CD4-positive, alpha-beta T cell (primary cell): Measurements from ENCODE around the gene WDR75. TPM values are rescaled to one million over a fixed set of nuclear protein-coding genes. Genes with fewer than 3 reads are reported as not detected.

Source experiments
- ATAC-seq: fragments of 200-7000 bp; cut with Tn5 transposase; one replicate; pipeline ENCODE4 v1.10.0; 2022; ENCODE audit warnings: mild to moderate bottlenecking; ENCODE audit not compliant: poor library complexity
- CTCF ChIA-PET: fragments of 350-600 bp; sonication (Branson Sonifier 250); formaldehyde crosslinking; loops from one replicate; lab custom pipeline; 2021; ENCODE audit warnings: antibody characterized with exemption, inconsistent platforms; lab: Charles Lee
- POLR2A ChIA-PET: fragments of 350-600 bp; sonication (Branson Sonifier 250); formaldehyde crosslinking; loops from one replicate; lab custom pipeline; 2021; ENCODE audit warnings: antibody characterized with exemption, inconsistent platforms; lab: Charles Lee
- DNase-seq, 14 experiments: peaks; one replicate each; pipeline ENCODE4 v3.0.0-alpha.2; 2013 to 2020; ENCODE audit warnings: mixed read lengths in 2 of 14
- H3K27ac ChIP-seq, 2 donors: one replicate each; pipeline versions ENCODE4 v1.5.1 to v1.7.0; 2013; ENCODE audit warnings: low read length in 2 of 2, low read depth in 1 of 2, mild to moderate bottlenecking in 1 of 2
- H3K27me3 ChIP-seq, 2 experiments: 1 replicate in 1 of 2; 2 replicates in 1 of 2; pipeline versions ENCODE4 v1.6.1 to v1.7.0; 2013; ENCODE audit warnings: low read length in 2 of 2, control low read depth in 1 of 2, mild to moderate bottlenecking in 1 of 2, moderate library complexity in 1 of 2; ENCODE audit not compliant: insufficient read depth in 2 of 2, control insufficient read depth in 1 of 2
- H3K36me3 ChIP-seq: one replicate; pipeline ENCODE4 v1.6.1; 2013; ENCODE audit warnings: low read length, control low read depth; ENCODE audit not compliant: insufficient read depth
- H3K4me1 ChIP-seq: one replicate; pipeline ENCODE4 v1.6.1; 2013; ENCODE audit warnings: low read length, control low read depth; ENCODE audit not compliant: insufficient read depth
- H3K4me3 ChIP-seq: one replicate; pipeline ENCODE4 v1.5.1; 2013; ENCODE audit warnings: mild to moderate bottlenecking, low read length, moderate library complexity
- H3K9me3 ChIP-seq, 2 experiments: 1 replicate in 1 of 2; 2 replicates in 1 of 2; pipeline versions ENCODE4 v1.6.1 to v1.7.0; 2013; ENCODE audit warnings: low read length in 2 of 2, mild to moderate bottlenecking in 2 of 2, control low read depth in 1 of 2, moderate library complexity in 1 of 2; ENCODE audit not compliant: control insufficient read depth in 1 of 2, insufficient read depth in 1 of 2
- H3K27ac Mint-ChIP-seq: one replicate; pipeline ENCODE4 v1.8.0; 2020; ENCODE audit warnings: mixed read lengths
- H3K27me3 Mint-ChIP-seq: one replicate; pipeline ENCODE4 v1.8.0; 2021; ENCODE audit warnings: mixed read lengths
- H3K36me3 Mint-ChIP-seq: one replicate; pipeline ENCODE4 v1.8.0; 2021; ENCODE audit warnings: low read depth, mixed read lengths
- H3K4me1 Mint-ChIP-seq: one replicate; pipeline ENCODE4 v1.8.0; 2021; ENCODE audit warnings: low read depth, mixed read lengths
- H3K4me3 Mint-ChIP-seq: one replicate; pipeline ENCODE4 v1.8.0; 2020; ENCODE audit warnings: mild to moderate bottlenecking, mixed read lengths
- H3K9me3 Mint-ChIP-seq: one replicate; pipeline ENCODE4 v1.8.0; 2020; ENCODE audit warnings: mixed read lengths
- CTCF ChIP-seq: fragments of 200-600 bp; IDR thresholded peaks from one replicate; pipeline ENCODE4 v1.8.0; 2022; ENCODE audit warnings: antibody characterized with exemption, mild to moderate bottlenecking
- intact Hi-C, 2 experiments: fragments of 100-400 bp; cut with DNase I in 1 of 2; cut with micrococcal nuclease in 1 of 2; formaldehyde crosslinking; loops; one replicate each; pipeline versions ENCODE4 v1.15.1 to v1.9.0; 2023 to 2025; cut with DNase I, micrococcal nuclease
- total RNA-seq, 174 experiments: library from RNA in 2 of 174; stranded (reverse) in 2 of 174; gene quantifications; one replicate each; pipeline ENCODE4 v1.2.3 and lab custom pipeline; 2021 to 2026

WDR75 gene
- total RNA-seq, 2 experiments from 2014 or later: 38.1 to 45.3 TPM

GRCh38 chr2:189437926-189438325 is 3.3 kb upstream of the WDR75 start:
- intact Hi-C loops: no loop called here
- peaks cover 11% of the 10 kb centered on the region for H3K4me1 ChIP-seq
- DNase-seq: no peak
- no peak for ATAC-seq
- H3K27me3 ChIP-seq: no peaks in the 10 kb centered on the region
- Mint-ChIP-seq H3K4me3 (no peak overlapping the region), H3K9me3 (no peaks in the 10 kb centered on the region), H3K4me1 (peaks cover 16% of the 10 kb centered on the region), H3K27ac (no peak overlapping the region), H3K36me3 (peaks cover 18% of the 10 kb centered on the region), H3K27me3 (peaks cover 1% of the 10 kb centered on the region)
- no peaks in the 10 kb centered on the region for H3K36me3 ChIP-seq
- no peak overlapping the region for H3K4me3 ChIP-seq
- ChIA-PET POLR2A (no interaction called here), CTCF (no interaction called here)
- no peak overlapping the region for H3K27ac ChIP-seq
- no peaks in the 10 kb centered on the region for H3K9me3 ChIP-seq
- no peak for TF ChIP-seq CTCF

- Histone ChIP-seq H3K9me3 (no peaks in the 10 kb centered on the region), H3K27ac (no peak overlapping the region), H3K4me1 (peaks cover 20% of the 10 kb centered on the region), H3K36me3 (peaks cover 3% of the 10 kb centered on the region), H3K4me3 (no peak overlapping the region), H3K27me3 (no peaks in the 10 kb centered on the region)
- no peaks in the 10 kb centered on the region for H3K9me3 Mint-ChIP-seq
- H3K27me3 Mint-ChIP-seq: no peaks in the 10 kb centered on the region
- ATAC-seq (no peak), DNase-seq (peak in 2 of 14 experiments; percentile 18 to 19)
- H3K27ac Mint-ChIP-seq: peak overlapping the region; percentile 97
- intact Hi-C loops: no loop called here
- peak overlapping the region; percentile 70 for H3K4me3 Mint-ChIP-seq
- peaks cover 16% of the 10 kb centered on the region for H3K4me1 Mint-ChIP-seq
- H3K36me3 Mint-ChIP-seq: peaks cover 18% of the 10 kb centered on the region
- no peak for TF ChIP-seq CTCF
- CTCF ChIA-PET: interaction anchor here (0.8 kb wide), 1 partner anchor 9 kb away, joined by 3 read pairs; no protein-coding TSS in a partner anchor
- POLR2A ChIA-PET: interaction anchor here (0.9 kb wide), 1 partner anchor 24 kb away, joined by 3 read pairs; no protein-coding TSS in a partner anchor
Observed at GRCh38 chr2:189439342-189439741, 1.9 kb upstream of the WDR75 start.

- peaks cover 9% of the 10 kb centered on the region for H3K36me3 ChIP-seq
- Mint-ChIP-seq H3K27me3 (no peaks in the 10 kb centered on the region), H3K36me3 (peaks cover 18% of the 10 kb centered on the region), H3K4me1 (peaks cover 16% of the 10 kb centered on the region), H3K4me3 (no peak overlapping the region), H3K27ac (peak overlapping the region; percentile 97), H3K9me3 (no peaks in the 10 kb centered on the region)
- POLR2A ChIA-PET: interaction anchor here (0.6 to 2.9 kb wide), 15 partner anchors 10 to 1518 kb away, joined by 3 to 26 read pairs (median 4); partner anchors contain the start of genes ANKAR, ASNSD1, ORMDL1 and OSGEPL1
- intact Hi-C loops: loop anchor here (5.0 to 10.0 kb wide), 6 partner anchors 142 to 1204 kb away; partner anchors contain the start of genes ASNSD1 (in 1 of the 2), HIBCH (in 1 of the 2), NAB1 (in 1 of the 2) and ORMDL1 (in 1 of the 2)
- H3K4me3 ChIP-seq: peak overlapping the region; percentile 78
- no peak for TF ChIP-seq CTCF
- no peaks in the 10 kb centered on the region for H3K9me3 ChIP-seq
- peak overlapping the region; percentile 90 to 97 for H3K27ac ChIP-seq
- ATAC-seq (no peak), DNase-seq (no peak)
- H3K27me3 ChIP-seq: no peaks in the 10 kb centered on the region
- CTCF ChIA-PET: no interaction called here
- peaks cover 21% of the 10 kb centered on the region for H3K4me1 ChIP-seq
Observed at GRCh38 chr2:189440644-189440946, 679 bp upstream of the WDR75 start.
